SU-DHL-6 (cell line): ENCODE measurements around the gene ZNF699.

Experiments
- EZH2phosphoT487 ChIP-seq: fragments of 200-600 bp; sonication (generic), shearing (Covaris generic); conservative IDR thresholded peaks from 2 replicates; pipeline ENCODE4 v1.6.1; 2018; ENCODE audit warnings: mild to moderate bottlenecking, antibody characterized with exemption, low read length, moderate library complexity, mixed read lengths
- TF ChIP-seq, protein P1 (sequence below): fragments of 200-600 bp; sonication (generic); IDR thresholded peaks from one replicate; pipeline ENCODE4 v1.5.1; 2017; ENCODE audit warnings: antibody characterized with exemption, mild to moderate bottlenecking, low read length, moderate library complexity; ENCODE audit not compliant: insufficient read depth, poor library complexity, severe bottlenecking

GRCh38 chr19:9309974-9310446, 372 bp upstream of the ZNF699 start:
- TF ChIP-seq, protein P1, sequence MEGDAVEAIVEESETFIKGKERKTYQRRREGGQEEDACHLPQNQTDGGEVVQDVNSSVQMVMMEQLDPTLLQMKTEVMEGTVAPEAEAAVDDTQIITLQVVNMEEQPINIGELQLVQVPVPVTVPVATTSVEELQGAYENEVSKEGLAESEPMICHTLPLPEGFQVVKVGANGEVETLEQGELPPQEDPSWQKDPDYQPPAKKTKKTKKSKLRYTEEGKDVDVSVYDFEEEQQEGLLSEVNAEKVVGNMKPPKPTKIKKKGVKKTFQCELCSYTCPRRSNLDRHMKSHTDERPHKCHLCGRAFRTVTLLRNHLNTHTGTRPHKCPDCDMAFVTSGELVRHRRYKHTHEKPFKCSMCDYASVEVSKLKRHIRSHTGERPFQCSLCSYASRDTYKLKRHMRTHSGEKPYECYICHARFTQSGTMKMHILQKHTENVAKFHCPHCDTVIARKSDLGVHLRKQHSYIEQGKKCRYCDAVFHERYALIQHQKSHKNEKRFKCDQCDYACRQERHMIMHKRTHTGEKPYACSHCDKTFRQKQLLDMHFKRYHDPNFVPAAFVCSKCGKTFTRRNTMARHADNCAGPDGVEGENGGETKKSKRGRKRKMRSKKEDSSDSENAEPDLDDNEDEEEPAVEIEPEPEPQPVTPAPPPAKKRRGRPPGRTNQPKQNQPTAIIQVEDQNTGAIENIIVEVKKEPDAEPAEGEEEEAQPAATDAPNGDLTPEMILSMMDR: no peak
- no peak for TF ChIP-seq EZH2phosphoT487
